ENCODE data around the gene SNAPC2. TPM values are rescaled to one million over a fixed set of nuclear protein-coding genes. Genes with fewer than 3 reads are reported as not detected.

The SNAPC2 gene
- total RNA-seq, 2 donors from 2014 or later = 13.4 to 15.4 TPM

DNA sequence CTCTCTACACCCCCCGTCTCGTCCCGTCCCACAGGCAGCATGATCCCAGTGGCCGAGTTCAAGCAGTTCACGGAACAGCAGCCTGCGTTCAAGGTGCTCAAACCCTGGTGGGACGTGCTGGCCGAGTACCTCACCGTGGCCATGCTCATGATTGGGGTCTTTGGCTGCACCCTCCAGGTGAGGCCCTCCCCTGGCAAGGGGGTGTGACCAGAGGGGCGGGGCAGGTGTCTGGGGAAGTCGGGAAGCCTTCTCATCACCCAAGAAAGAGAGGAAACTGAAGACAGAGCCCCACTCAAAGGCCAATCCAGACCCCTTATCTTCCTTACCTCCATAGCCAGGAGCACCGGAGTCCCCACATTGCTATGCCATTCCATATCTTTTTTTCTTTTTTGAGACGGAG lies 24.6 kb upstream of the SNAPC2 start:
- no peaks in the 10 kb centered on the region for H3K4me1 ChIP-seq
- no peak overlapping the region for H3K4me3 ChIP-seq
- H3K9ac ChIP-seq (ENCODE audit: low read depth in 2 of 2, low read length in 2 of 2) = no peak overlapping the region
- no peaks in the 10 kb centered on the region for H3K9me3 ChIP-seq
- H3K27me3 ChIP-seq = no peaks in the 10 kb centered on the region
- no peak overlapping the region for H3K27ac ChIP-seq
- no peak for DNase-seq
- intact Hi-C loops (cut with DNase I) = no loop called here
- H3K36me3 ChIP-seq = no peaks in the 10 kb centered on the region
- TF ChIP-seq, protein P1, sequence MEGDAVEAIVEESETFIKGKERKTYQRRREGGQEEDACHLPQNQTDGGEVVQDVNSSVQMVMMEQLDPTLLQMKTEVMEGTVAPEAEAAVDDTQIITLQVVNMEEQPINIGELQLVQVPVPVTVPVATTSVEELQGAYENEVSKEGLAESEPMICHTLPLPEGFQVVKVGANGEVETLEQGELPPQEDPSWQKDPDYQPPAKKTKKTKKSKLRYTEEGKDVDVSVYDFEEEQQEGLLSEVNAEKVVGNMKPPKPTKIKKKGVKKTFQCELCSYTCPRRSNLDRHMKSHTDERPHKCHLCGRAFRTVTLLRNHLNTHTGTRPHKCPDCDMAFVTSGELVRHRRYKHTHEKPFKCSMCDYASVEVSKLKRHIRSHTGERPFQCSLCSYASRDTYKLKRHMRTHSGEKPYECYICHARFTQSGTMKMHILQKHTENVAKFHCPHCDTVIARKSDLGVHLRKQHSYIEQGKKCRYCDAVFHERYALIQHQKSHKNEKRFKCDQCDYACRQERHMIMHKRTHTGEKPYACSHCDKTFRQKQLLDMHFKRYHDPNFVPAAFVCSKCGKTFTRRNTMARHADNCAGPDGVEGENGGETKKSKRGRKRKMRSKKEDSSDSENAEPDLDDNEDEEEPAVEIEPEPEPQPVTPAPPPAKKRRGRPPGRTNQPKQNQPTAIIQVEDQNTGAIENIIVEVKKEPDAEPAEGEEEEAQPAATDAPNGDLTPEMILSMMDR (IDR thresholded peaks at IDR 0.05) = no peak

DNA sequence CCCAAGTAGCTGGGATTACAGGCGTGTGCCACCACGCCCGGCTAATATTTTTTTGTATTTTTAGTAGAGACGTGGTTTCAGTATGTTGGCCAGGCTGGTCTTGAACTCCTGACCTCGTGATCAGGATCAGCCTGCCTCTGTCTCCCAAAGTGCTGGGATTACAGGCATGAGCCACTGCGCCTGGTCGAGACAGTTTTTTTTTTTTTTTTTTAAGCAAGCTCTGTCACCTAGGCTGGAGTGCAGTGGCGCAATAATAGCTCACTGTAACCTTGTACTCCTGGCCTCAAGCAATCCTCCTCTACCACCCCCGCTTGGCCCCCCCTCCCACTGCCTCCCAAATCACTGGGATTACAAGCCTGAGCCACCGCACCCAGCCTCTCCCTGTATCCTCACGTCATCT lies 22.8 kb upstream of the SNAPC2 start:
- no peak overlapping the region for H3K4me3 ChIP-seq
- no peak overlapping the region for H3K9ac ChIP-seq (ENCODE audit: low read depth in 2 of 2, low read length in 2 of 2)
- intact Hi-C loops (cut with DNase I) = no loop called here
- no peaks in the 10 kb centered on the region for H3K36me3 ChIP-seq
- no peak overlapping the region for H3K27ac ChIP-seq
- no peak for DNase-seq
- no peaks in the 10 kb centered on the region for H3K9me3 ChIP-seq
- no peaks in the 10 kb centered on the region for H3K4me1 ChIP-seq
- TF ChIP-seq, protein P1 (IDR thresholded peaks at IDR 0.05) = no peak
- H3K27me3 ChIP-seq = no peaks in the 10 kb centered on the region

DNA sequence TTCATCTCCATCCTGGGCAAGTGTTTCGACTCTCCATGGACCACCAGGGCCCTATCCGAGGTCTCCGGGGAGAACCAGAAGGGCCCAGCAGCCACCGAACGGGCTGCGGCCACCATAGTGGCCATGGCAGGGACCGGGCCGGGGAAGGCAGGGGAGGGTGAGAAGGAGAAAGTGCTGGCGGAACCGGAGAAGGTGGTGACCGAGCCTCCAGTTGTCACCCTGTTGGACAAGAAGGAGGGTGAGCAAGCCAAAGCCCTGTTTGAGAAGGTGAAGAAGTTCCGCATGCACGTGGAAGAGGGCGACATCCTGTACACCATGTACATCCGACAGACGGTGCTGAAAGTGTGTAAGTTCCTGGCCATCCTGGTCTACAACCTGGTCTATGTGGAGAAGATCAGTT lies 21.2 kb upstream of the SNAPC2 start:
- Histone ChIP-seq H3K27me3 (no peaks in the 10 kb centered on the region), H3K4me1 (peaks cover 4% of the 10 kb centered on the region), H3K9me3 (no peaks in the 10 kb centered on the region), H3K27ac (no peak overlapping the region), H3K36me3 (no peaks in the 10 kb centered on the region), H3K4me3 (no peak overlapping the region), H3K9ac (ENCODE audit: low read depth in 2 of 2, low read length in 2 of 2) (no peak overlapping the region)
- DNase-seq = no peak
- intact Hi-C loops (cut with DNase I) = no loop called here
- TF ChIP-seq, protein P1 (IDR thresholded peaks at IDR 0.05) = no peak

DNA sequence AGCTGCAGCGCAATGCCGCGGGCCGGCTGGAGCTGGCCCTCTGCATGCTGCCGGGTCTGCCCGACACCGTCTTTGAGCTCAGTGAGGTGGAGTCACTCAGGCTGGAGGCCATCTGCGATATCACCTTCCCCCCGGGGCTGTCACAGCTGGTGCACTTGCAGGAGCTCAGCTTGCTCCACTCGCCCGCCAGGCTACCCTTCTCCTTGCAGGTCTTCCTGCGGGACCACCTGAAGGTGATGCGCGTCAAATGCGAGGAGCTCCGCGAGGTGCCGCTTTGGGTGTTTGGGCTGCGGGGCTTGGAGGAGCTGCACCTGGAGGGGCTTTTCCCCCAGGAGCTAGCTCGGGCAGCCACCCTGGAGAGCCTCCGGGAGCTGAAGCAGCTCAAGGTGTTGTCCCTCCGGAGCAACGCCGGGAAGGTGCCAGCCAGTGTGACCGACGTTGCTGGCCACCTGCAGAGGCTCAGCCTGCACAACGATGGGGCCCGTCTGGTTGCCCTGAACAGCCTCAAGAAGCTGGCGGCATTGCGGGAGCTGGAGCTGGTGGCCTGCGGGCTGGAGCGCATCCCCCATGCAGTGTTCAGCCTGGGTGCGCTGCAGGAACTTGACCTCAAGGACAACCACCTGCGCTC lies 20.3 kb upstream of the SNAPC2 start:
- H3K36me3 ChIP-seq = no peaks in the 10 kb centered on the region
- H3K27me3 ChIP-seq = no peaks in the 10 kb centered on the region
- no peak overlapping the region for H3K4me3 ChIP-seq
- H3K27ac ChIP-seq = no peak overlapping the region
- no peak overlapping the region for H3K9ac ChIP-seq (ENCODE audit: low read depth in 2 of 2, low read length in 2 of 2)
- intact Hi-C loops (cut with DNase I) = no loop called here
- no peak for DNase-seq
- TF ChIP-seq, protein P1 (IDR thresholded peaks at IDR 0.05) = no peak
- no peaks in the 10 kb centered on the region for H3K9me3 ChIP-seq
- peaks cover 9% of the 10 kb centered on the region for H3K4me1 ChIP-seq

DNA sequence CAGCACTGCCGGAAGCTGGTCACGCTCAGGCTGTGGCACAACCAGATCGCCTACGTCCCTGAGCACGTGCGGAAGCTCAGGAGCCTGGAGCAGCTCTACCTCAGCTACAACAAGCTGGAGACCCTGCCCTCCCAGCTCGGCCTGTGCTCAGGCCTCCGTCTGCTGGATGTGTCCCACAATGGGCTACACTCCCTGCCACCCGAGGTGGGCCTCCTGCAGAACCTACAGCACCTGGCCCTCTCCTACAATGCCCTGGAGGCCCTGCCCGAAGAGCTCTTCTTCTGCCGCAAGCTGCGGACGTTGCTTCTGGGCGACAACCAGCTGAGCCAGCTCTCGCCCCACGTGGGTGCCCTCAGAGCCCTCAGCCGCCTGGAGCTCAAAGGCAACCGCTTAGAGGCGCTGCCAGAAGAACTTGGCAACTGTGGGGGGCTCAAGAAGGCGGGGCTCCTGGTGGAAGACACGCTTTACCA lies 19.7 kb upstream of the SNAPC2 start:
- no peaks in the 10 kb centered on the region for H3K9me3 ChIP-seq
- TF ChIP-seq, protein P1 (IDR thresholded peaks at IDR 0.05) = no peak
- intact Hi-C loops (cut with DNase I) = no loop called here
- H3K27ac ChIP-seq = no peak overlapping the region
- H3K4me1 ChIP-seq = peaks cover 14% of the 10 kb centered on the region
- no peak overlapping the region for H3K4me3 ChIP-seq
- H3K36me3 ChIP-seq = no peaks in the 10 kb centered on the region
- no peak for DNase-seq
- no peaks in the 10 kb centered on the region for H3K27me3 ChIP-seq
- H3K9ac ChIP-seq (ENCODE audit: low read depth in 2 of 2, low read length in 2 of 2) = no peak overlapping the region

All from colonic mucosa (tissue), 4 donors.